HK-2 (cell line): ENCODE results near the gene ADAMTS2.

ENCODE experiments used
- DNase-seq: peaks from one replicate; pipeline ENCODE4 v3.0.0-alpha.2; 2018; ENCODE audit not compliant: unreplicated experiment

Gene ADAMTS2

GRCh38 chr5:179371681-179372680 is 26.7 kb upstream of the ADAMTS2 start:
- DNase-seq: no peak

DNA sequence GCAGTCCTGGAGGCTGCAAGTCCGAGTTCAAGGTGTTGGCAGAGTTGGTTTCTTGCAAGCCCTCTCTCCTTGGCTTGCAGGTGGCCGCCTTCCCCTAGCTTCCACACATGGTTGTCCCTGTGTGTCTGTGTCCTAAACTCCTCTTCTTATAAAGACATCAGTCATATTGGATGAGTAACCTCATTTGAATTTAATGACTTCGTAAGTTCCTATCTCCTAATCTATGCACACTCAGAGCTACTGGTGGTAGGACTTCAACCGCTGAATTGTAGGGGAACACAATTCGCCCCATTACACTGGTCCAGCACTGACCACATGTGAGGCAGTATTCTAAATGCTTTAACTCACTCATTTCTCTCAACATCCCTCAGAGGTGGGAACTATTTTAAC is 25.9 kb upstream of the ADAMTS2 start:
- no peak for DNase-seq

DNA sequence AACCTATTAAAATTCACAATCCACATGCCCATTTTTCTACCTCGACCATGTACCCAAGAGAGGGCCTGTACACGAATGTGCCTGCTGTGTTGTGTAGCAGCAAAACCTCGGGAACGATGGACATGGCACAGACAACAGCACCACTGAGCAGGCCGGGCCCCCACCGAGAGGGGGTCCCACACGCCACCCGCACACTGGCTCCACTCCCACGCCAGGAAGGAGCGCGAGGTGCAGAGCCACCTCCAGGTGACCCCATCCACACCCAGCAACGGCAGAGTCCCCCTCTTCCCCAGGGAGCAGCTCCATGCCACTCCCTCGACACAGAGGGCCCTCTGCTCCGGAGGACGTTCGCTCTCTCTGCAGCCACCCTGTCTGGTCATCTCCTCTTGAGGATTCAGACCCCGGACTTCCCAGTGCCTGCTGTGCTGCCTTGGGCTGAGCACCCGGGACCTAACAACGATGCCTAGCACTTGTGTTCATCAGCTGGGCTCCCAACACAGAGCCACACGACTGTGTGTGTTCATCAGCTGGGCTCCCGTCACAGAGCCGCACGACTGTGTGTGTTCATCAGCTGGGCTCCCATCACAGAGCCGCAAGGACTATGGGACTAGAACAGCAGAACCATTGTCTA is 25.3 kb upstream of the ADAMTS2 start:
- no peak for DNase-seq

GRCh38 chr5:179369530-179369884 is 24.2 kb upstream of the ADAMTS2 start:
- DNase-seq: no peak

GRCh38 chr5:179368806-179369529 is 23.7 kb upstream of the ADAMTS2 start:
- no peak for DNase-seq

GRCh38 chr5:179368126-179368805 is 23.0 kb upstream of the ADAMTS2 start:
- DNase-seq: no peak

DNA sequence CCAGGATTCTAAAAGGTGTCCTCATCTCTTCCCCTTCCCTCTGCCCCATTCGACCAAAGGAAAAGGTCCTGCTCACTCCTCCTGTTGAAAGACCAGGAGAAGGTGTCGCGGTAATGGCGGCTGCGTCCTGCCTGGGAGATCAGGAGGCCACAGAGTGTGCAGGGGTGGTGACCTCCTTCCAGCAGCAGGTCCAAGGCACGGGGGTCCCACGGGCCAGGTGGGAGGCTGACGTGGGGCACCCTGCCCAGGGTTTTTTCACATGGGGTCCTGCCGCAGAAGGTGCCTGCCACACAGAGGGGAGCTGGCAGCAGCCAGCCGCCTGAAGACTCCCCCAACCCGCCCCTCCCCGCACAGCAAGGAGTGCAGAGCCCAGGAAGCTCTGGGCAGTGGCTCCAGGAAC is 22.2 kb upstream of the ADAMTS2 start:
- DNase-seq: no peak

- DNase-seq: no peak
Observed at GRCh38 chr5:179362355-179362754, 17.1 kb upstream of the ADAMTS2 start.

DNA sequence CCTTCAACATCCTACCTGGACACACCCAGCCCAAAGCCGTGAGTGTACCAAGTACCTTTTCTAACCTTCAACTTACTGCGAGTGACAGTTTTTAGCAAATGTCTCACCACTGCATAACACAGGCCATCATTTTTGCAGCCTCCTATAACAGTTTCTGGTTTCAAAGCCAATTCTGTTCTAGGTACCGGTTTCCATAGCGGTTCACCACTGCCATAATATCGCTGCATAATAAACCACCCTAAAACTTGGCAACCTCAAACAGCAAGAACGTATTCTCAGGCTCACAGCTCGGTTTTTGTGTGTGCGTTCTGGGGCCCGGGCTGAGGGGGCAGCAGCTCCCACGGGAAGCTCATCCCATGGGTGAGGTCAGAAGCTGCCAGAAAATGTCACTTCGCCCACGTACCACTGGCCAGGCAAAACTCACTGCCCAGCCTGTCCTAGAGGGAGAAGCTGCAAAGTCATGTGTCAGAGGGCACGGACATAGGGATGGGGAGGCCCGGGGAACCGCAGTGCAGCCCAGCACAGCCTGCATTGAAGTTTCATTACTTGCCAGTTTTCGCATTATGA is 15.9 kb upstream of the ADAMTS2 start:
- no peak for DNase-seq

DNA sequence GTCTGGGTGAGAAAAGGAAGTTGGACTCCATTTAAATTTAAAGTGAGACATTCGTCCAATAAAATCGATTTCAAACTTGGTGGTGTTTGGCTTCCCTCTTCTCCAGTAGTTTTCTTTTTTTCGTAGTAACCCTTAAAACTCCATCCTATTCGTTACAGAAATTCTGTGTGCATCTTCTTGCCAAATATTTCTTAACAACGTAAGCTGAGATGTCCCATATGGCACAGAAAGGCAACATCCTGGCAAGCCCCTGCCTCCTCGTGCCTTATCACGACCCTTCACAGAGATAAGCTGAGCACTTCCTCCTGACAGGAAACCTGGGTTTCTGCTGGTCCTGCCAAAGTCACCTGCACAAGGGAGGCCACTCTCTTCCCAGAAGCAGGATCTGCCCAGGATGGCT is 11.8 kb upstream of the ADAMTS2 start:
- DNase-seq: no peak

DNA sequence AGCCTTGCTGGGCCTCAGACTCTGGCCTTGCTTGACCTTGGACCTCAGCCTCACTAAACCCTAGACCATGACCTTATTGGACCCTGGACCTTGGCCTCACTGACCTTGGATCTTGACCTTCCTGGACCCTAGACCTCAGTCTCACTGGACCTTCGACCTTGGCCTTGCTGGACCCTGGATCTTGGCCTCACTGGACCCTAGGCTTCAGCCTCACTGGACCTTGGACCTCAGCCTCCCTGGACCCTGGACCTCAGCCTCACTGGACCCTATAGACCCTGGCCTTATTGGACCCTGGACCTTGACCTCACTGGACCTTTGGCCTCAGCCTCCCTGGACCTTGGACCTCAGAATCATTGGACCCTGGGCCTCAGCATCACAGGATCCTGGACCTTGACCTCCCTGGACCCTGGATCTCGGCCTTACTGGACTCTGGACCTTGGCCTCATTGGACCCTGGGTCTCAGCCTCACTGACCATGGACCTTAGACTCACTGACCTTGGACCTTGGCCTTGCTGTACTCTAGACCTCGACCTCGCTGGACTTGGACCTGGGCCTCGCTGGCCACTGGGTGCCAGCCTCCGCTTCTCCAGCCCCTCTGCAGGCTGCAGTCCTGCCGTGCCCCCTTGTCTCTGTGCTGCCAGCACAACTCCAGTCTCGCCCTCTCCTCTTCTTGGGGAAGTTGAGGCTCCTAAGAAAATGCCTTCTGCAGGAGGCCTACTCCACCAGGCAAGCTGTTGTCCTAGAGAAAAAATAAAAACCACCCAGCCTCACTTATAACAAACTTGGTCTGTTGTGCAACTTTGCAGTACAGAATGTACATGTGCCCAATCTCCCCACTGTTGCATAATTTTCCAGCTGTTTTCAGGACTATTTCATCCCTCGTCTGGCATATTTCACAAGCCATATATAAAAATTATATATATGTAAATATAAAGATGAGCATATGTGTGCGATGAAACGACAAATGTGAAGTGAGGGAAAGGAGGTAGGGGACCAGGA is 11.0 kb upstream of the ADAMTS2 start:
- no peak for DNase-seq

DNA sequence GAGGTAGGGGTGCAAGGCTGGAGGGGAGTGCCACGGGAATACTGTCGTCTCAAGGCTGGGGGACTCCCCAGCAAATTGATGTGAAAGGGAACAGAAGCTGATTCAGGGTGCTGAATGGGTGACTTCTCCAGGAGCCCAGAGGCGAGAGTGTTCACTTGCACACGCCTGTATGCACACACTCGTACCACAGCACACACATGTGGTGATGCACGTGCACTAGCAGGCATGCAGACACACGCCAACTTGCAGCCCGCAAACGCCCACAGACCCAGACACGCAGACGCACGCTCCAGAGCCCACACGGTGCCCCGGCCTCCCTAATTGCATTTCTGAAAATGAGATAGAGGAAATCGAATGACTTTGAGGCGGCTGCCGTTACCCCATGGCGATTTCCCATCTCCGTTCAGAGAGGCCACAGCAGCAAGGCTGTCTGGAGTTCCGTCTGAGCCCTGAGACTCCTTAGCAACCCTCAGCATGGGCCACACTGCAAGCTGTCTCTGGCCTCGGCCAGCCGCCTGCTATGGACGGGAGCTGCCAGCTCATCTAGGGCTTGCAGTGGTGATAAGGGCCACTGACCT is 9.1 kb upstream of the ADAMTS2 start:
- no peak for DNase-seq

DNA sequence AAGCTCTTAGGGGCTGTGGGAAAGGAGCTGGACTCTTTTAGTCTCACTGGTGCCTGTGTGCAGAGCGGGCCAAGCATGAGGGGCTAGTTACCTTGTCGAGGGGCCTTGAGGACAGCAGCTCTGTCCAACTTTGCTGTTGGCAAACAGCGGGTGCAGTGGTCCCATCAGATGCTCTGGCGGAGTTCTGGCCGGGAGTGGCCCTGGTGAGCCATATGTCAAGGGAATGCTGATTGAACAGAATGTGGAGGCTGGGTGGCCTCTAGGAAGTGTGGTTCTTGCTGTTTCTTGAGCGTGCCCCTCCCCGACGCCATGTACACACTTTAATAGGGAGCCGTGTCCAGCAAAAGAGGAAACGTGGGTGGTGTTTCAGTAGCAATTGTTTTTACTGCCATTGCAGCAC is 3.6 kb upstream of the ADAMTS2 start:
- no peak for DNase-seq

GRCh38 chr5:179348011-179348530 is 2.8 kb upstream of the ADAMTS2 start:
- DNase-seq: no peak

DNA sequence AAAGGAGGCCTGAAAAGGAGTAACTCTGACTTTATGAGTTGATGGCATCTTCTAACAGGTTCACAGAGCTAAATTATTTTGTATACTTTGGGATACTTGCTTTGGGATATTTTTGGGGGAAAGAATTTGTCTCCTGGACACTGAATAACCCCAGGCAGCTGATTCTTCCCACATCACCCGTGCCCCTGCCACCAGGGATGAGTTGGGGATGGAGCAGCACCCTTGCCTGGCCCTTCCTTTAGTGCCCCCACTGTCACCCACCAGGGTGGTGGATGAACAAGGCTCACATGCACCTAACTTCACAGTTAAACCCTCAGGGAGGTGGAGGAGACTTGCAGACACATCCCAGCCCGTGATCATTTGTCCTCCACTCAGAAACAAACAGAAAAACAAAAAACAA is 2.3 kb upstream of the ADAMTS2 start:
- DNase-seq: no peak

DNA sequence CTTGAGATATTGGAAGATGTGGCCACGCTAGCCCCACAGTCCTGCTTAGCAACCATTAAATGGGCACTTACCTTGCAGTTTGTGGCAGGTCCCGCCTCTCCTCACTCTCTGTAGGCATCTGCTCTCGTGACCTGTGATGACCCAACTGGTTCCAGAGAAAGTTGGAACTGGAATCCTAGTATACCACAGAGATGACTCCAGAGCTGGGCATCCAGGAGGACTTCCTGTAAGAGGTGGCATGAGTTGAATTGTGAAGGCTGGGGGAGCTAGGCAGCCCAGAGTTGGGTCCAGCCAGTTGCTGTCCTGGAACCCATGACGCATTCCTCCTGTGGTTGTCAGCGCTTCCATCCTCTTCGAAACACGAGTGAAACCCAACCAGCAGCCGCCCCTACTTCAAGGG is 1.6 kb upstream of the ADAMTS2 start:
- no peak for DNase-seq

DNA sequence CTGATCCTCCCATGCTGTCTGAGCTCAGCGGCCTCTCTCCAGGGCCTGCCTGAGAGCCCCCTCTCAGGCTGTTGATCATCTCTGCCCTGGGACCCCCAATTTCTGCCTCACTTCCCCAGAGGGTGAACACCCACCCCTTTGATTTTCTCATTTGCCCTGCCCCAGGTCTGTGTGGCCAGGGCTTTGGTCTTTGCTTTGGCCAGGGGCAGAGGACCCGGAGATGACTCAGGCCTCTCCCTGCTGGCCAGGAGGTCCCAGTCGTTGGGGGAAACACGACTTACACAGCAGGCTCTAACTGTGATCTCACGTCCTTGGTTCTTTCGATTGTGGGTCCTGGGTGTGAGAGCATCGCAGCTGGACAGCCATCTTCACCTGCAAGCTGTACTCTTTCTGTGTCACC is 1.1 kb upstream of the ADAMTS2 start:
- DNase-seq: no peak

DNA sequence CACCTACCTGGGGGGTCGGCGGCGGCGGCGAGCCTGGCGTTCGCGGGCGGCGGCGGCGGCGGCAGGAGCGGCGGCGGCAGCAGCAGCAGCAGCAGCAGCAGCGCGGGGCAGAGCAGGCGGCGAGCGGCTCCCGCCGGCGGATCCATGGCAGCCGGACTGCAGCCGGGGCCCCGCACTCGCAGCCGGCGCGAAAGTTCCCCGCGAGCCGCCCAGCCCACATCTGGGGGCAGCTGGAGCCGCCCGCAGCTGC is 153 bp downstream of the ADAMTS2 start:
- no peak for DNase-seq

- DNase-seq: no peak
Observed at GRCh38 chr5:179344431-179345182, 654 bp downstream of the ADAMTS2 start.
